ENCODE data around the gene PPM1E.

Gene PPM1E

DNA sequence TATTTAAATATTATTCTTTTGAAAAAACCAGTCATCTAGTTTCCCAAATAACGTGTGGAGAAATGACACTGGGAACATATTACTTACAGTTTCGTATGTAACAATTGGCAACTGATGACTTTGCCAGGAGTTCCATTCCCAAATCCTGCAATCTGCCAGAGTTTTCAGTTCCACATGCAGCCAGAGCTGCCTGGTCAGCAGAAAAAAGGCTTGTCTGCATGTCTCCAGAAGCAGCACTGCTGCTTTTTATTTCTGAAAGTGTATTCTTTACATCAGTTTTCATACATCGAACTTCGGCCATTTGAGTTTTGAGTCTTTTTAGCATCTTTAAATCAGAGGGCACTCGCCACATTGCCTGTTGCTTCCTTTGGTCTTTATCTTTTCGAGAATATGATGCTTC, 272.7 kb downstream of the PPM1E start:
- no peaks in the 10 kb centered on the region for H3K9me3 ChIP-seq (ENCODE audit: control insufficient read depth, insufficient read depth, low read length)
- H3K27me3 ChIP-seq (ENCODE audit: control insufficient read depth, low read length): no peaks in the 10 kb centered on the region
- H4K20me1 ChIP-seq (ENCODE audit: control insufficient read depth, insufficient read depth, low read depth, low read length): peaks cover 2% of the 10 kb centered on the region; the same call in 1 of the 2 replicates
- no peak overlapping the region for H3K27ac ChIP-seq (ENCODE audit: low read depth, low read length)
- TF ChIP-seq, protein P1, sequence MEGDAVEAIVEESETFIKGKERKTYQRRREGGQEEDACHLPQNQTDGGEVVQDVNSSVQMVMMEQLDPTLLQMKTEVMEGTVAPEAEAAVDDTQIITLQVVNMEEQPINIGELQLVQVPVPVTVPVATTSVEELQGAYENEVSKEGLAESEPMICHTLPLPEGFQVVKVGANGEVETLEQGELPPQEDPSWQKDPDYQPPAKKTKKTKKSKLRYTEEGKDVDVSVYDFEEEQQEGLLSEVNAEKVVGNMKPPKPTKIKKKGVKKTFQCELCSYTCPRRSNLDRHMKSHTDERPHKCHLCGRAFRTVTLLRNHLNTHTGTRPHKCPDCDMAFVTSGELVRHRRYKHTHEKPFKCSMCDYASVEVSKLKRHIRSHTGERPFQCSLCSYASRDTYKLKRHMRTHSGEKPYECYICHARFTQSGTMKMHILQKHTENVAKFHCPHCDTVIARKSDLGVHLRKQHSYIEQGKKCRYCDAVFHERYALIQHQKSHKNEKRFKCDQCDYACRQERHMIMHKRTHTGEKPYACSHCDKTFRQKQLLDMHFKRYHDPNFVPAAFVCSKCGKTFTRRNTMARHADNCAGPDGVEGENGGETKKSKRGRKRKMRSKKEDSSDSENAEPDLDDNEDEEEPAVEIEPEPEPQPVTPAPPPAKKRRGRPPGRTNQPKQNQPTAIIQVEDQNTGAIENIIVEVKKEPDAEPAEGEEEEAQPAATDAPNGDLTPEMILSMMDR (IDR thresholded peaks at IDR 0.05; ENCODE audit: low read depth, low read length, poor library complexity, severe bottlenecking): no peak
- no peak for TF ChIP-seq EZH2phosphoT487 (IDR thresholded peaks at IDR 0.05; ENCODE audit: borderline replicate concordance, low read length)
- H3K9me2 ChIP-seq (replicated peaks; ENCODE audit: control insufficient read depth, low read length): no peaks in the 10 kb centered on the region
- peaks cover 53% of the 10 kb centered on the region for H3K36me3 ChIP-seq (ENCODE audit: control insufficient read depth, low read length)
- H3F3A ChIP-seq (ENCODE audit: control insufficient read depth, insufficient read depth): peaks cover 3% of the 10 kb centered on the region
- no peak overlapping the region for H3K4me2 ChIP-seq (ENCODE audit: low read length)
- H3K4me3 ChIP-seq (ENCODE audit: low read length): no peak overlapping the region
- peaks cover 9% of the 10 kb centered on the region for H3K4me1 ChIP-seq (ENCODE audit: control insufficient read depth, low read length)
- 0 out of 2 replicates have a peak, but pooled peaks cover 2% of the 10 kb centered on the region for H3K79me2 ChIP-seq (ENCODE audit: control insufficient read depth, low read length)

DNA sequence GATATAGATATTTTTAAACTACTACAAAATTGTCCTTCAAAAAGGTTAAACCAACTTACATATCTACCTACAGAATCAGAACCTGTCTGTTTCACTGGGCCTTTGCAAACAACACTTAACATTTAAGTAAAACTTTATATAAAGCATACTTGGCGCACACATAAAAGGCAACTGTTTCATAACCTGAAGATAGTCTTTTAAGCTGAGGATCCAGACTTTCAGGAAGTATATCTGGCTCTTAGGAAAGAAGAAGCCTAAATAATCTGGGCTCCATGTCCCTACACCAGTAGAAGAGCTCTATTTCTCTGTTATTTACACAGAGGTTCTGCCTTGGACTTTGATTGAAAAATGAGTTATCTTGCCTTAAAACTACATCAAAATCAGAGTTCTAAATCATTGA, 275.2 kb downstream of the PPM1E start:
- no peak overlapping the region for H3K27ac ChIP-seq (ENCODE audit: low read depth, low read length)

More for the DNA sequence above, 275.2 kb downstream of the PPM1E start:
- Histone ChIP-seq H3K4me2 (ENCODE audit: low read length) (no peak overlapping the region), H3K4me3 (ENCODE audit: low read length) (no peak overlapping the region), H4K20me1 (ENCODE audit: control insufficient read depth, insufficient read depth, low read depth, low read length) (peaks cover 3% of the 10 kb centered on the region; the same call in 1 of the 2 replicates), H3K36me3 (ENCODE audit: control insufficient read depth, low read length) (peaks cover 58% of the 10 kb centered on the region), H3K9me2 (replicated peaks; ENCODE audit: control insufficient read depth, low read length) (no peaks in the 10 kb centered on the region), H3K9me3 (ENCODE audit: control insufficient read depth, insufficient read depth, low read length) (no peaks in the 10 kb centered on the region), H3K27me3 (ENCODE audit: control insufficient read depth, low read length) (no peaks in the 10 kb centered on the region), H3F3A (ENCODE audit: control insufficient read depth, insufficient read depth) (peaks cover 3% of the 10 kb centered on the region), H3K4me1 (ENCODE audit: control insufficient read depth, low read length) (peaks cover 9% of the 10 kb centered on the region), H3K79me2 (ENCODE audit: control insufficient read depth, low read length) (no peaks in the 10 kb centered on the region)
- no peak for TF ChIP-seq EZH2phosphoT487 (IDR thresholded peaks at IDR 0.05; ENCODE audit: borderline replicate concordance, low read length)
- TF ChIP-seq, protein P1 (IDR thresholded peaks at IDR 0.05; ENCODE audit: low read depth, low read length, poor library complexity, severe bottlenecking): no peak

Data from DOHH2 (cell line).